ENCODE data around the gene PSMB3. TPM values are rescaled to one million over a fixed set of nuclear protein-coding genes. Genes with fewer than 3 reads are reported as not detected.
A peak's percentile ranks its signal among the peaks of the same experiment; 100 is the strongest.

Gene PSMB3
- total RNA-seq, 6 experiments from 2014 or later: 85.2 to 183 (median 120) TPM

GRCh38 chr17:38746849-38747462 is 5.6 kb upstream of the PSMB3 start:
- 26% methylated on average over 7 of the region's 21 CpGs for WGBS (ENCODE audit: insufficient coverage, low coverage, low lambda C conversion rate, missing lambda C conversion rate)
- no peak for ATAC-seq
- peaks cover 0 to 47% (median 3%) of the 10 kb centered on the region in 4 donors for H3K4me1 ChIP-seq
- H3K27me3 ChIP-seq: no peaks in the 10 kb centered on the region
- intact Hi-C loops (cut with DNase I): no loop called here
- H3K27ac ChIP-seq: peak overlapping the region in 2 of 3 donors; percentile 37 to 67
- no peaks in the 10 kb centered on the region for H3K36me3 ChIP-seq
- TF ChIP-seq POLR2A (IDR thresholded peaks at IDR 0.05) (no peak), CTCF (IDR thresholded peaks at IDR 0.05) (no peak)
- H3K4me3 ChIP-seq: peak overlapping the region; percentile 46 to 59 (median 49)
- H3K9me3 ChIP-seq: no peaks in the 10 kb centered on the region
- DNase-seq: no peak

- peaks cover 0 to 41% (median 3%) of the 10 kb centered on the region in 4 donors for H3K4me1 ChIP-seq
Observed at GRCh38 chr17:38747463-38748148, 4.9 kb upstream of the PSMB3 start.

GRCh38 chr17:38748149-38748891 is 4.2 kb upstream of the PSMB3 start, which contains the start of gene PCGF2:
Gene PCGF2, minus strand, starts transcription at chr17:38748336. Its CDS starts 7,934 bp downstream, at chr17:38740402.
- WGBS (ENCODE audit: insufficient coverage, low coverage, low lambda C conversion rate, missing lambda C conversion rate): 2% methylated on average over 25 of the region's 47 CpGs
- Histone ChIP-seq H3K36me3 (no peaks in the 10 kb centered on the region), H3K27ac (peak within 1 kb of the TSS; percentile 49 to 88 (median 59)), H3K4me1 (peaks cover 0 to 40% (median 4%) of the 10 kb centered on the region in 4 donors), H3K27me3 (no peaks in the 10 kb centered on the region), H3K9me3 (no peaks in the 10 kb centered on the region), H3K4me3 (peak within 1 kb of the TSS; percentile 46 to 59 (median 50))
- ATAC-seq (peak in 1 of 4 donors; percentile 8), DNase-seq (peak; percentile 73 to 83 (median 74))
- intact Hi-C loops (cut with DNase I): no loop called here
- TF ChIP-seq POLR2A (IDR thresholded peaks at IDR 0.05): no peak
- TF ChIP-seq CTCF (IDR thresholded peaks at IDR 0.05): no peak

More at GRCh38 chr17:38747463-38748148, 4.9 kb upstream of the PSMB3 start:
- 1% methylated on average over 23 of the region's 64 CpGs for WGBS (ENCODE audit: insufficient coverage, low coverage, low lambda C conversion rate, missing lambda C conversion rate)
- intact Hi-C loops (cut with DNase I): no loop called here
- DNase-seq (peak in 1 of 3 donors; percentile 56), ATAC-seq (no peak)
- Histone ChIP-seq H3K27me3 (no peaks in the 10 kb centered on the region), H3K27ac (peak overlapping the region; percentile 31 to 67 (median 37)), H3K9me3 (no peaks in the 10 kb centered on the region), H3K4me3 (peak overlapping the region; percentile 46 to 59 (median 49)), H3K36me3 (no peaks in the 10 kb centered on the region)
- TF ChIP-seq POLR2A (IDR thresholded peaks at IDR 0.05): no peak
- TF ChIP-seq CTCF (IDR thresholded peaks at IDR 0.05): peak in 1 of 4 donors; percentile 11

- WGBS (ENCODE audit: insufficient coverage, low coverage, low lambda C conversion rate, missing lambda C conversion rate): 0% methylated on average over 11 of the region's 32 CpGs
- H3K4me3 ChIP-seq: peak overlapping the region; percentile 46 to 59 (median 50)
- peak overlapping the region; percentile 49 to 88 (median 59) for H3K27ac ChIP-seq
- H3K36me3 ChIP-seq: no peaks in the 10 kb centered on the region
- H3K9me3 ChIP-seq: no peaks in the 10 kb centered on the region
- TF ChIP-seq CTCF (IDR thresholded peaks at IDR 0.05): no peak
- TF ChIP-seq POLR2A (IDR thresholded peaks at IDR 0.05): no peak
- H3K4me1 ChIP-seq: peaks cover 0 to 45% (median 7%) of the 10 kb centered on the region in 4 donors
- no peak for DNase-seq
- intact Hi-C loops (cut with DNase I): no loop called here
- ATAC-seq: no peak
- no peaks in the 10 kb centered on the region for H3K27me3 ChIP-seq
Observed at GRCh38 chr17:38748892-38749222, 3.7 kb upstream of the PSMB3 start.

Measured in right lobe of liver (tissue), 6 donors.